ENCODE results near the gene CD302. TPM values are rescaled to one million over a fixed set of nuclear protein-coding genes. Genes with fewer than 3 reads are reported as not detected.

Gene CD302
- total and polyA plus RNA-seq, 2 donors from 2014 or later (not counting 2 experiments from before 2014, with no cell fraction given): 0.60 to 1.3 TPM

Other genes with a start within 250 kb of the CD302 start
- gene BAZ2B, start 181.7 kb downstream of the CD302 start, total RNA-seq: 28.5 and 33.8 TPM in 2 replicates
- gene BAZ2B, start 181.7 kb downstream of the CD302 start, polyA plus RNA-seq: 1.8 TPM in 2 replicates
- gene MARCHF7, start 85.7 kb downstream of the CD302 start, total RNA-seq: 85.2 and 98.1 TPM in 2 replicates
- 26.7 and 28.9 TPM in 2 replicates for gene MARCHF7, start 85.7 kb downstream of the CD302 start, polyA plus RNA-seq
- 0.71 and 3.5 TPM in 2 replicates for gene LY75, start 106.5 kb upstream of the CD302 start, total RNA-seq
- 0.31 and 0.79 TPM in 2 replicates for gene LY75, start 106.5 kb upstream of the CD302 start, polyA plus RNA-seq